Panc1 (cell line): Measurements from ENCODE around the gene SNX12. TPM values are rescaled to one million over a fixed set of nuclear protein-coding genes. Genes with fewer than 3 reads are reported as not detected.

ENCODE experiments used
- ATAC-seq: fragments of 200-7000 bp; cut with Tn5 transposase; 2 replicates; pipeline ENCODE4 v1.9.1; 2020; ENCODE audit warnings: mild to moderate bottlenecking, moderate library complexity
- BruUV-seq: library from RNA; stranded (reverse); fragments of 400-500 nt; replicated peaks from 2 replicates; lab custom pipeline; 2021; lab: Mats Ljungman, UMichigan
- CTCF ChIA-PET: fragments of 300-600 bp; sonication (Branson Sonifier 250); formaldehyde crosslinking; loops from one replicate; lab custom pipeline; 2022; ENCODE audit warnings: antibody characterized with exemption; lab: Charles Lee
- POLR2A ChIA-PET: fragments of 300-600 bp; sonication (Branson Sonifier 250); formaldehyde crosslinking; loops from one replicate; lab custom pipeline; 2022; ENCODE audit warnings: antibody characterized with exemption; lab: Charles Lee
- DNase-seq: peaks from one replicate; pipeline ENCODE4 v3.0.0-alpha.2; 2010; ENCODE audit warnings: low read depth, low spot score
- H3K27ac ChIP-seq: 2 replicates; pipeline ENCODE4 v1.5.1; 2011; ENCODE audit warnings: mild to moderate bottlenecking, low read length, inconsistent platforms
- H3K27me3 ChIP-seq: fragments of 200-500 bp; sonication (Bioruptor generic); 2 replicates; pipeline ENCODE4 v1.6.0; 2014; ENCODE audit warnings: low read length, inconsistent platforms; ENCODE audit not compliant: control insufficient read depth, insufficient read depth
- H3K36me3 ChIP-seq: fragments of 200-500 bp; sonication (Bioruptor generic); 2 replicates; pipeline ENCODE4 v1.5.1; 2014; ENCODE audit warnings: inconsistent platforms, mild to moderate bottlenecking, low read length, moderate library complexity; ENCODE audit not compliant: control insufficient read depth, insufficient read depth
- H3K4me1 ChIP-seq: 2 replicates; pipeline ENCODE4 v1.5.1; 2011; ENCODE audit warnings: inconsistent platforms, mild to moderate bottlenecking, low read length, moderate library complexity; ENCODE audit not compliant: control insufficient read depth, insufficient read depth
- H3K4me3 ChIP-seq, 2 experiments: 2 replicates each; pipeline ENCODE4 v1.5.1; 2011 to 2012; ENCODE audit warnings: low read depth in 2 of 2, low read length in 2 of 2, mild to moderate bottlenecking in 2 of 2, inconsistent platforms in 1 of 2, moderate library complexity in 1 of 2
- H3K9me3 ChIP-seq: fragments of 200-500 bp; sonication (Bioruptor generic); 2 replicates; pipeline ENCODE4 v1.5.1; 2014; ENCODE audit warnings: low read depth, mild to moderate bottlenecking, inconsistent platforms, low read length, moderate library complexity; ENCODE audit not compliant: control insufficient read depth, insufficient read depth
- CTCF ChIP-seq: fragments of 450-650 bp; IDR thresholded peaks from 2 replicates; pipeline ENCODE4 v1.5.1; 2017; ENCODE audit warnings: mild to moderate bottlenecking
- POLR2AphosphoS5 ChIP-seq: IDR thresholded peaks from 2 replicates; pipeline ENCODE4 v1.6.1; 2012; ENCODE audit warnings: mild to moderate bottlenecking, low read depth, low read length, moderate library complexity
- SIN3A ChIP-seq: IDR thresholded peaks from 2 replicates; pipeline ENCODE4 v1.6.1; 2012; ENCODE audit warnings: low read depth, mild to moderate bottlenecking, low read length, moderate library complexity, borderline replicate concordance; ENCODE audit not compliant: insufficient read depth
- TCF7L2 ChIP-seq: IDR thresholded peaks from 2 replicates; pipeline ENCODE4 v1.6.1; 2011; ENCODE audit warnings: mild to moderate bottlenecking, low read depth, low read length, inconsistent platforms
- in situ Hi-C: cut with HindIII; loops from 2 replicates; pipeline ENCODE4 v1.10.0; 2016; ENCODE audit warnings: low sequenced_read_pairs, low pct_unique_long_range_greater_than_20kb
- intact Hi-C: fragments of 100-400 bp; cut with micrococcal nuclease; formaldehyde crosslinking; loops from one replicate; pipeline ENCODE4 v1.10.0; 2022; ENCODE audit not compliant: unreplicated experiment
- total RNA-seq: library from RNA; stranded (reverse); gene quantifications from one replicate; pipeline ENCODE4 v1.2.1, GENCODE V29; 2021; ENCODE audit not compliant: unreplicated experiment
- TF ChIP-seq, protein P1 (sequence below), 2 experiments: IDR thresholded peaks; 2 replicates each; pipeline ENCODE4 v1.6.1; 2011 to 2012; ENCODE audit warnings: low read depth in 2 of 2, control low read depth in 1 of 2, low read length in 1 of 2, mild to moderate bottlenecking in 1 of 2, moderate library complexity in 1 of 2; ENCODE audit not compliant: insufficient read depth in 1 of 2

The SNX12 gene
- total RNA-seq, 1 experiment from 2014 or later = 117 TPM

- intact Hi-C loops (no loop called here), in situ Hi-C loops (no loop called here)
- Histone ChIP-seq H3K36me3 (peaks cover 5% of the 10 kb centered on the region; the same call in 1 of the 2 replicates), H3K27ac (no peak overlapping the region), H3K4me3 (no peak overlapping the region), H3K4me1 (no peaks in the 10 kb centered on the region), H3K27me3 (no peaks in the 10 kb centered on the region), H3K9me3 (no peaks in the 10 kb centered on the region)
- no peak for ATAC-seq
- TF ChIP-seq, protein P1, sequence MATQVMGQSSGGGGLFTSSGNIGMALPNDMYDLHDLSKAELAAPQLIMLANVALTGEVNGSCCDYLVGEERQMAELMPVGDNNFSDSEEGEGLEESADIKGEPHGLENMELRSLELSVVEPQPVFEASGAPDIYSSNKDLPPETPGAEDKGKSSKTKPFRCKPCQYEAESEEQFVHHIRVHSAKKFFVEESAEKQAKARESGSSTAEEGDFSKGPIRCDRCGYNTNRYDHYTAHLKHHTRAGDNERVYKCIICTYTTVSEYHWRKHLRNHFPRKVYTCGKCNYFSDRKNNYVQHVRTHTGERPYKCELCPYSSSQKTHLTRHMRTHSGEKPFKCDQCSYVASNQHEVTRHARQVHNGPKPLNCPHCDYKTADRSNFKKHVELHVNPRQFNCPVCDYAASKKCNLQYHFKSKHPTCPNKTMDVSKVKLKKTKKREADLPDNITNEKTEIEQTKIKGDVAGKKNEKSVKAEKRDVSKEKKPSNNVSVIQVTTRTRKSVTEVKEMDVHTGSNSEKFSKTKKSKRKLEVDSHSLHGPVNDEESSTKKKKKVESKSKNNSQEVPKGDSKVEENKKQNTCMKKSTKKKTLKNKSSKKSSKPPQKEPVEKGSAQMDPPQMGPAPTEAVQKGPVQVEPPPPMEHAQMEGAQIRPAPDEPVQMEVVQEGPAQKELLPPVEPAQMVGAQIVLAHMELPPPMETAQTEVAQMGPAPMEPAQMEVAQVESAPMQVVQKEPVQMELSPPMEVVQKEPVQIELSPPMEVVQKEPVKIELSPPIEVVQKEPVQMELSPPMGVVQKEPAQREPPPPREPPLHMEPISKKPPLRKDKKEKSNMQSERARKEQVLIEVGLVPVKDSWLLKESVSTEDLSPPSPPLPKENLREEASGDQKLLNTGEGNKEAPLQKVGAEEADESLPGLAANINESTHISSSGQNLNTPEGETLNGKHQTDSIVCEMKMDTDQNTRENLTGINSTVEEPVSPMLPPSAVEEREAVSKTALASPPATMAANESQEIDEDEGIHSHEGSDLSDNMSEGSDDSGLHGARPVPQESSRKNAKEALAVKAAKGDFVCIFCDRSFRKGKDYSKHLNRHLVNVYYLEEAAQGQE (IDR thresholded peaks at IDR 0.05; ENCODE audit: insufficient read depth in 1 of 2, low read depth in 2 of 2, low read length in 1 of 2) = no peak
- TF ChIP-seq SIN3A (no peak), CTCF (no peak), TCF7L2 (no peak), POLR2AphosphoS5 (no peak)
- BruUV-seq = no TSS peak
- POLR2A ChIA-PET = no interaction called here
- no peak for DNase-seq
- CTCF ChIA-PET = no interaction called here
Observed at GRCh38 chrX:71057848-71058530, 10.1 kb downstream of the SNX12 start.

DNA sequence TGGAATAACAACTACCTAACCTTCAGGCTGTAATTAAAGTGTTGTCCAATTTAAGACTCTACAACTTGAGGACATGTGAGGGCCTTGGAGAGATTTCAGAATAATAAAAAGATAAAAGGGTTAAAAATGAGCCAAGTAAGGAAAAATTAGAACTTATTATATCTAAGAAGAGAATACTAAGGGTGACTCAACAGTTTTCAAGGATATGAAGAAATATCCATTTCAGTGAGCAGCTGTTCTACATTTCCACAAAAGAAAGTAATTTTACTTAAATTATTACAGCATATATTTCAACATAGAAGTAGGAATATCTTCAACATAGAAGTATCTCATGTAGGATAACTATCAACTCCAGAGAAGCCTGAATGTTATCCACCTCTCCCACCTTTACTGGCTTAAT is 11.3 kb downstream of the SNX12 start:
- no TSS peak for BruUV-seq
- ChIA-PET CTCF (no interaction called here), POLR2A (no interaction called here)
- ATAC-seq (no peak), DNase-seq (no peak)
- Histone ChIP-seq H3K4me1 (no peaks in the 10 kb centered on the region), H3K36me3 (peaks cover 5% of the 10 kb centered on the region; the same call in 1 of the 2 replicates), H3K4me3 (no peak overlapping the region), H3K9me3 (no peaks in the 10 kb centered on the region), H3K27ac (no peak overlapping the region), H3K27me3 (no peaks in the 10 kb centered on the region)
- in situ Hi-C loops (no loop called here), intact Hi-C loops (no loop called here)
- TF ChIP-seq TCF7L2 = no peak
- no peak for TF ChIP-seq SIN3A
- TF ChIP-seq POLR2AphosphoS5 = no peak
- TF ChIP-seq CTCF = no peak
- TF ChIP-seq, protein P1 (IDR thresholded peaks at IDR 0.05; ENCODE audit: insufficient read depth in 1 of 2, low read depth in 2 of 2, low read length in 1 of 2) = no peak
